ENCODE measurements around the gene SNRPD3.
"Not testable (repeated sequence)": the region's sequence is repeated elsewhere in the genome, so short reads cannot be mapped to it uniquely, and the experiment has no call there.

Gene SNRPD3

GRCh38 chr22:24614794-24615193 lies 59.0 kb downstream of the SNRPD3 start:
- DNase-seq (ENCODE audit: low read depth): not testable (repeated sequence)

GRCh38 chr22:24621244-24621643 lies 65.4 kb downstream of the SNRPD3 start:
- not testable (repeated sequence) for DNase-seq (ENCODE audit: low read depth)

- not testable (repeated sequence) for DNase-seq (ENCODE audit: low read depth)
These were observed 66.8 kb downstream of the SNRPD3 start for GRCh38 chr22:24622596-24622995.

Measured in activated T-helper 9 cell treated with anti-CD3 and anti-CD28 coated beads, Interleukin-2, amount 50 U/mL, for 16 hours (primary cell).